SK-N-SH (cell line): Measurements from ENCODE around the gene TTC27. TPM values are rescaled to one million over a fixed set of nuclear protein-coding genes. Genes with fewer than 3 reads are reported as not detected.

Experiments used
- CTCF ChIA-PET: fragments of 300-600, 350-600 bp; formaldehyde crosslinking; extraction: SDS; loops from one replicate; lab custom pipeline; 2021; lab: Yijun Ruan, JAX
- POLR2A ChIA-PET: fragments of 350-600 bp; sonication (Branson Sonifier 250); formaldehyde crosslinking; extraction: SDS; loops from one replicate; lab custom pipeline; 2020; ENCODE audit warnings: antibody characterized with exemption, inconsistent platforms; lab: Yijun Ruan, JAX
- DNase-seq: peaks from one replicate; pipeline ENCODE4 v3.0.0; 2012
- H2AFZ ChIP-seq: fragments of 200-600 bp; sonication (generic); 2 replicates; pipeline ENCODE4 v1.8.1; 2016; ENCODE audit warnings: antibody characterized with exemption, mild to moderate bottlenecking, low read depth
- H3F3A ChIP-seq: fragments of 200-600 bp; sonication (generic); replicated peaks from 2 replicates; pipeline ENCODE3; 2016; ENCODE audit warnings: antibody characterized with exemption, mild to moderate bottlenecking; ENCODE audit not compliant: insufficient read depth
- H3K27ac ChIP-seq, 2 experiments: fragments of 200-500 bp in 1 of 2; fragments of 200-600 bp in 1 of 2; sonication (Bioruptor generic) in 1 of 2; sonication (generic), shearing (Covaris generic) in 1 of 2; 2 replicates each; pipeline versions ENCODE4 v1.5.1 to v1.6.1; 2014 to 2016; ENCODE audit warnings: low read depth in 2 of 2, inconsistent platforms in 1 of 2, low read length in 1 of 2, mild to moderate bottlenecking in 1 of 2, mixed read lengths in 1 of 2
- H3K27me3 ChIP-seq: fragments of 200-600 bp; sonication (generic), shearing (Covaris generic); 2 replicates; pipeline ENCODE4 v1.6.1; 2016; ENCODE audit warnings: mixed run types; ENCODE audit not compliant: insufficient read depth
- H3K36me3 ChIP-seq, 2 experiments: fragments of 200-500 bp in 1 of 2; fragments of 200-600 bp in 1 of 2; sonication (Bioruptor generic) in 1 of 2; sonication (generic) in 1 of 2; replicated peaks in 1 of 2; 2 replicates each; pipeline versions ENCODE3 to v1.5.1; 2014 to 2016; ENCODE audit warnings: low read length in 1 of 2, mild to moderate bottlenecking in 1 of 2; ENCODE audit not compliant: insufficient read depth in 2 of 2, control insufficient read depth in 1 of 2
- H3K4me1 ChIP-seq, 2 experiments: fragments of 200-500 bp in 1 of 2; fragments of 200-600 bp in 1 of 2; sonication (Bioruptor generic) in 1 of 2; sonication (generic), shearing (Covaris generic) in 1 of 2; 2 replicates each; pipeline versions ENCODE4 v1.5.1 to v1.6.1; 2014 to 2016; ENCODE audit warnings: low read depth in 1 of 2, low read length in 1 of 2, mixed run types in 1 of 2; ENCODE audit not compliant: insufficient read depth in 2 of 2, control insufficient read depth in 1 of 2
- H3K4me2 ChIP-seq: fragments of 200-600 bp; sonication (generic), shearing (Covaris generic); 2 replicates; pipeline ENCODE4 v1.6.1; 2017; ENCODE audit warnings: mixed run types
- H3K4me3 ChIP-seq, 2 experiments: fragments of 200-500 bp in 1 of 2; fragments of 200-600 bp in 1 of 2; sonication (Bioruptor generic) in 1 of 2; sonication (generic), shearing (Covaris generic) in 1 of 2; 2 replicates each; pipeline versions ENCODE4 v1.5.1 to v1.8.1; 2014 to 2016; ENCODE audit warnings: low read depth in 2 of 2, inconsistent platforms in 1 of 2, low read length in 1 of 2, mild to moderate bottlenecking in 1 of 2, mixed read lengths in 1 of 2, moderate library complexity in 1 of 2
- H3K79me2 ChIP-seq: fragments of 200-600 bp; sonication (generic); 2 replicates; pipeline ENCODE4 v1.8.1; 2017; ENCODE audit warnings: mild to moderate bottlenecking; ENCODE audit not compliant: insufficient read depth
- H3K9ac ChIP-seq: fragments of 200-600 bp; sonication (generic); 2 replicates; pipeline ENCODE4 v1.6.1; 2017; ENCODE audit warnings: mixed run types
- H3K9me2 ChIP-seq: fragments of 200-600 bp; sonication (generic); 2 replicates; pipeline ENCODE4 v1.6.1; 2017; ENCODE audit warnings: mixed run types
- H3K9me3 ChIP-seq: fragments of 200-600 bp; sonication (generic); 2 replicates; pipeline ENCODE4 v1.6.1; 2017; ENCODE audit warnings: mixed run types, mild to moderate bottlenecking, moderate library complexity
- H4K20me1 ChIP-seq: fragments of 200-600 bp; sonication (generic); 2 replicates; pipeline ENCODE4 v1.6.1; 2017; ENCODE audit warnings: mild to moderate bottlenecking, mixed run types; ENCODE audit not compliant: insufficient read depth
- CTCF ChIP-seq: fragments of 200-600 bp; sonication (generic); IDR thresholded peaks from 2 replicates; pipeline ENCODE4 v1.6.1; 2017; ENCODE audit warnings: antibody characterized with exemption, mild to moderate bottlenecking, moderate library complexity
- ELF1 ChIP-seq: IDR thresholded peaks from 2 replicates; pipeline ENCODE4 v1.4.0; 2012
- EP300 ChIP-seq, 2 experiments: IDR thresholded peaks; 2 replicates each; pipeline versions ENCODE4 v1.4.0 to v1.6.1; 2012; ENCODE audit warnings: borderline replicate concordance in 1 of 2, low read depth in 1 of 2, low read length in 1 of 2
- EZH2phosphoT487 ChIP-seq: fragments of 200-600 bp; sonication (generic); IDR thresholded peaks from 2 replicates; pipeline ENCODE4 v1.6.1; 2017; ENCODE audit warnings: low read depth, mixed run types, mild to moderate bottlenecking, antibody characterized with exemption, moderate library complexity, borderline replicate concordance
- FOSL2 ChIP-seq: IDR thresholded peaks from 2 replicates; pipeline ENCODE4 v1.4.0; 2012; ENCODE audit warnings: low read depth, mild to moderate bottlenecking, moderate library complexity, borderline replicate concordance
- FOXJ3 ChIP-seq: sonication (generic); formaldehyde crosslinking; IDR thresholded peaks from 2 replicates; pipeline ENCODE4 v1.5.1; 2020; ENCODE audit warnings: mild to moderate bottlenecking, missing genetic modification reagents
- FOXM1 ChIP-seq: IDR thresholded peaks from 2 replicates; pipeline ENCODE4 v1.4.0; 2012; ENCODE audit warnings: low read depth, mild to moderate bottlenecking
- GABPA ChIP-seq: IDR thresholded peaks from 2 replicates; pipeline ENCODE4 v1.4.0; 2012; ENCODE audit warnings: low read depth, mild to moderate bottlenecking
- MAX ChIP-seq: IDR thresholded peaks from 2 replicates; pipeline ENCODE4 v1.4.0; 2012; ENCODE audit warnings: low read depth
- MEF2A ChIP-seq: IDR thresholded peaks from 2 replicates; pipeline ENCODE4 v1.4.0; 2012; ENCODE audit warnings: low read depth, borderline replicate concordance
- MXI1 ChIP-seq: IDR thresholded peaks from 2 replicates; pipeline ENCODE4 v1.6.1; 2012; ENCODE audit warnings: mild to moderate bottlenecking, low read depth, low read length, improper control_type of control experiment
- NFIC ChIP-seq: IDR thresholded peaks from 2 replicates; pipeline ENCODE4 v1.4.0; 2012; ENCODE audit warnings: borderline replicate concordance
- POLR2AphosphoS5 ChIP-seq: IDR thresholded peaks from 2 replicates; pipeline ENCODE4 v1.6.1; 2012; ENCODE audit warnings: low read depth, low read length
- RCOR1 ChIP-seq: fragments of 150-350 bp; IDR thresholded peaks from 2 replicates; pipeline ENCODE4 v1.6.1; 2017; ENCODE audit warnings: antibody characterized with exemption, low read length
- TEAD4 ChIP-seq: IDR thresholded peaks from 2 replicates; pipeline ENCODE4 v1.4.0; 2012; ENCODE audit warnings: mild to moderate bottlenecking, borderline replicate concordance; ENCODE audit not compliant: insufficient read depth
- USF2 ChIP-seq: fragments of 150-350 bp; IDR thresholded peaks from 2 replicates; pipeline ENCODE4 v1.6.1; 2017; ENCODE audit warnings: antibody characterized with exemption, low read length, low read depth, borderline replicate concordance
- WGBS: methylation state at CpG from one replicate; pipeline ENCODE4 v1.1.6; 2017; ENCODE audit warnings: low lambda C conversion rate; 5-methylcytosine and 5-hydroxymethylcytosine counted together
- polyA plus RNA-seq, 3 experiments: library from polyadenylated mRNA; depleted of rRNA; stranded (reverse); fragments of >200 nt; gene quantifications; 2 replicates each; pipeline ENCODE4 v1.2.3, GENCODE V29; 2012

TTC27 gene
- polyA plus RNA-seq, 1 of the 3 experiments (the other 2 are of a cell fraction), result 14.4 TPM

- POLR2A ChIA-PET, result no interaction called here
- no peak overlapping the region for H3K27ac ChIP-seq
- H3F3A ChIP-seq, result no peaks in the 10 kb centered on the region
- TF ChIP-seq MAX (no peak), FOXM1 (no peak), USF2 (no peak), MXI1 (no peak), EZH2phosphoT487 (no peak), GABPA (no peak), POLR2AphosphoS5 (no peak), FOSL2 (no peak)
- H3K27me3 ChIP-seq, result no peaks in the 10 kb centered on the region
- H3K9me2 ChIP-seq, result no peaks in the 10 kb centered on the region
- H4K20me1 ChIP-seq, result no peaks in the 10 kb centered on the region
- no peak overlapping the region for H3K4me3 ChIP-seq
- DNase-seq, result no peak
- CTCF ChIA-PET, result interaction anchor here (0.8 to 2.2 kb wide), 5 partner anchors 19 to 627 kb away, joined by 3 to 6 read pairs (median 3); no protein-coding TSS in a partner anchor
- H3K79me2 ChIP-seq, result no peaks in the 10 kb centered on the region
- no peak overlapping the region for H3K9ac ChIP-seq
- H2AFZ ChIP-seq, result no peak overlapping the region
- no peaks in the 10 kb centered on the region for H3K9me3 ChIP-seq
- WGBS, result 89% methylated on average over 1 of the region's 1 CpG
- H3K36me3 ChIP-seq, result peaks cover 0 to 13% of the 10 kb centered on the region in 2 experiments
- no peaks in the 10 kb centered on the region; a peak in 2 of 4 replicates for H3K4me1 ChIP-seq
- H3K4me2 ChIP-seq, result no peak overlapping the region
Observed at GRCh38 chr2:32768387-32769174, 140.7 kb downstream of the TTC27 start.

GRCh38 chr2:32770360-32770759, 142.5 kb downstream of the TTC27 start:
- no peaks in the 10 kb centered on the region for H4K20me1 ChIP-seq
- no peaks in the 10 kb centered on the region; a peak in 2 of 4 replicates for H3K4me1 ChIP-seq
- no peak overlapping the region for H3K9ac ChIP-seq
- H3K79me2 ChIP-seq, result no peaks in the 10 kb centered on the region
- CTCF ChIA-PET, result interaction anchor here (0.6 to 7.6 kb wide), 5 partner anchors 21 to 671 kb away, joined by 3 to 75 read pairs (median 3); no protein-coding TSS in a partner anchor
- H3K36me3 ChIP-seq, result peaks cover 0 to 5% of the 10 kb centered on the region in 2 experiments
- H3K9me2 ChIP-seq, result no peaks in the 10 kb centered on the region
- no peak overlapping the region for H3K4me3 ChIP-seq
- WGBS, result 87% methylated on average over 5 of the region's 5 CpGs
- no peaks in the 10 kb centered on the region for H3F3A ChIP-seq
- H3K9me3 ChIP-seq, result no peaks in the 10 kb centered on the region
- H3K27ac ChIP-seq, result no peak overlapping the region
- DNase-seq, result no peak
- POLR2A ChIA-PET, result no interaction called here
- no peaks in the 10 kb centered on the region for H3K27me3 ChIP-seq
- TF ChIP-seq ELF1 (no peak), RCOR1 (no peak), FOXJ3 (no peak), TEAD4 (no peak), GABPA (no peak), MEF2A (no peak), CTCF (no peak), NFIC (no peak), EP300 (IDR thresholded peaks at IDR 0.05; ENCODE audit: borderline replicate concordance in 1 of 2, low read depth in 1 of 2, low read length in 1 of 2) (no peak)
- H2AFZ ChIP-seq, result no peak overlapping the region
- H3K4me2 ChIP-seq, result no peak overlapping the region
